ENCODE measurements around the gene ZNF500.

Gene ZNF500

GRCh38 chr16:4785758-4786433 lies 18.9 kb upstream of the ZNF500 start:
- TF ChIP-seq TAF1 (IDR thresholded peaks at IDR 0.05; ENCODE audit: borderline replicate concordance, insufficient read depth, low read length) (no peak), SIN3A (IDR thresholded peaks at IDR 0.05; ENCODE audit: borderline replicate concordance, insufficient read depth, low read length) (no peak), FOXP2 (optimal IDR thresholded peaks at IDR 0.05; ENCODE audit: borderline replicate concordance, extremely low read depth, extremely low read length, insufficient read depth) (no peak), REST (IDR thresholded peaks at IDR 0.05; ENCODE audit: insufficient read depth in 1 of 2, low read depth in 2 of 2, low read length in 2 of 2) (no peak), POLR2AphosphoS5 (IDR thresholded peaks at IDR 0.05; ENCODE audit: low read depth, low read length) (no peak)

- no peak for TF ChIP-seq POLR2AphosphoS5 (IDR thresholded peaks at IDR 0.05; ENCODE audit: low read depth, low read length)
- TF ChIP-seq REST (IDR thresholded peaks at IDR 0.05; ENCODE audit: insufficient read depth in 1 of 2, low read depth in 2 of 2, low read length in 2 of 2): no peak
- TF ChIP-seq TAF1 (IDR thresholded peaks at IDR 0.05; ENCODE audit: borderline replicate concordance, insufficient read depth, low read length): no peak
- no peak for TF ChIP-seq SIN3A (IDR thresholded peaks at IDR 0.05; ENCODE audit: borderline replicate concordance, insufficient read depth, low read length)
- TF ChIP-seq FOXP2 (optimal IDR thresholded peaks at IDR 0.05; ENCODE audit: borderline replicate concordance, extremely low read depth, extremely low read length, insufficient read depth): no peak
Measured at GRCh38 chr16:4783951-4784336, 17.0 kb upstream of the ZNF500 start.

- TF ChIP-seq TAF1 (IDR thresholded peaks at IDR 0.05; ENCODE audit: borderline replicate concordance, insufficient read depth, low read length) (no peak), REST (IDR thresholded peaks at IDR 0.05; ENCODE audit: insufficient read depth in 1 of 2, low read depth in 2 of 2, low read length in 2 of 2) (no peak), SIN3A (IDR thresholded peaks at IDR 0.05; ENCODE audit: borderline replicate concordance, insufficient read depth, low read length) (no peak), FOXP2 (optimal IDR thresholded peaks at IDR 0.05; ENCODE audit: borderline replicate concordance, extremely low read depth, extremely low read length, insufficient read depth) (no peak), POLR2AphosphoS5 (IDR thresholded peaks at IDR 0.05; ENCODE audit: low read depth, low read length) (no peak)
Measured at GRCh38 chr16:4783251-4783950, 16.4 kb upstream of the ZNF500 start.

GRCh38 chr16:4780235-4780634 lies 13.3 kb upstream of the ZNF500 start:
- no peak for TF ChIP-seq REST (IDR thresholded peaks at IDR 0.05; ENCODE audit: insufficient read depth in 1 of 2, low read depth in 2 of 2, low read length in 2 of 2)
- TF ChIP-seq POLR2AphosphoS5 (IDR thresholded peaks at IDR 0.05; ENCODE audit: low read depth, low read length): no peak
